Skin epidermis (tissue), 12 donors: ENCODE data around the gene MIGA2.
"Not testable (repeated sequence)": the region's sequence is repeated elsewhere in the genome, so short reads cannot be mapped to it uniquely, and the experiment has no call there.

Experiments used
- H3K27ac ChIP-seq, 21 experiments: fragments of 200-600 bp; sonication (generic) in 11 of 21; one replicate each; pipeline ENCODE4 v1.5.0; 2020; ENCODE audit warnings: mild to moderate bottlenecking in 3 of 21, inconsistent platforms in 2 of 21, moderate library complexity in 2 of 21
- H3K4me3 ChIP-seq, 7 experiments: fragments of 200-600 bp; sonication (generic) in 2 of 7; one replicate each; pipeline ENCODE4 v1.5.0; 2020; ENCODE audit warnings: inconsistent platforms in 2 of 7, mild to moderate bottlenecking in 2 of 7, moderate library complexity in 1 of 7

Gene MIGA2

DNA sequence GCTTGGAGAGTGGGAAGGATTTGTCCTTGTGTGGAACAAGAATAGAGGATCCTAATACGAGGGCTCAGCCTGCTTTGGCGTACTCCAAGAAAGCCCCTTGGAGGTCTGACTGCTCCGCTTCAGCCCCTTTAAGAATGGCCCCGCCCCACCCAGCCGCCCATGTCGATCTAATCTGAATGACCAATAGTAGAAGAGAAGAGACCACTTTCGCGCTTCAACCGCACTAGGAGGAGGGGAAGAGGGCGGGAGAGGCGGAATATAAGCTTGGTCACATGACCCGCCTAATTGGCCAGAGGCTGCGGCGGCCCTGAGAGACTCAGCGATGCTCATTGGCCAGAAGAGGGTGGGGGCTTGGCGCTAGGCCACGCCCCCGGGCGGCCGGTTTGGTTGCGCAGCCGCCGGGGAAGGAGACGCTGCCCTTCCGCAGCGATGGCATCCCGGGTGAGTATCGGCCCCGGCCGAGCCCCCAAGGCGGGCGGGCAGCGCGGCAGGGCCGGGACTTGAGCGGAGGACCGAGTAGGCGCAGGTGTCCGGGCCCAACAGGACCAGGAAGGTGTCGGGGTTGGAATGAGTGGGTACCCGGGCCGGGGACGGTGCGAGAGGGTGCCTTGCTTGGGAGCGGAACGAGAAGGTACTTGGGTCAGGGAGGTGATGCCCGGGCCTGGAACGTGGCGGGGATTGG lies at the start of gene MIGA2:
Gene MIGA2 (plus strand): TSS at position 386 of the 682 bp plus-strand sequence. CDS start 3,969 bp downstream, outside the sequence.
- peak within 1 kb of the TSS; percentile 55 to 99 (median 89) for H3K4me3 ChIP-seq
- peak within 1 kb of the TSS in 20 of 21 experiments; percentile 62 to 89 (median 80) for H3K27ac ChIP-seq

DNA sequence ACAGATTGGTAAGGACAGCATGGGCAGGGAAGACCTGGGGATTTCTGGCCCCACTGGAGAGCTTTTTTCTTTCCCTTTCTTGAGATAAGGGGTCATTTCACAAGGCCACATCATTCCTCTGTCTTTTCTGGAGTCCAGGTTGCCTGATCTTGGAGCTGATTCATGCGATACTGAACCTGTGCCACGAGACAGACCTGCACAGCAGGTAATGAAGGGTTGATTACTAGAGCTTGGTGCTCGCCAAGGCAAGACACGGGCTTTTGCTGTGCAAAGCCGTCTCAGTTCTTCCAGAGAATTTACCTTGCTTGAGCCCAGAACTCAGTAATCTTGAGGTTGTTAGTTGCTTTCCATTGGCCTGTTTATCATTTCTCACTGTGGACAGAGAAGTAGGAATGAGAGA lies 49.8 kb upstream of the MIGA2 start:
- Histone ChIP-seq H3K27ac (peak overlapping the region in 3 of 21 experiments; percentile 14 to 35 (median 33)), H3K4me3 (no peak overlapping the region)

DNA sequence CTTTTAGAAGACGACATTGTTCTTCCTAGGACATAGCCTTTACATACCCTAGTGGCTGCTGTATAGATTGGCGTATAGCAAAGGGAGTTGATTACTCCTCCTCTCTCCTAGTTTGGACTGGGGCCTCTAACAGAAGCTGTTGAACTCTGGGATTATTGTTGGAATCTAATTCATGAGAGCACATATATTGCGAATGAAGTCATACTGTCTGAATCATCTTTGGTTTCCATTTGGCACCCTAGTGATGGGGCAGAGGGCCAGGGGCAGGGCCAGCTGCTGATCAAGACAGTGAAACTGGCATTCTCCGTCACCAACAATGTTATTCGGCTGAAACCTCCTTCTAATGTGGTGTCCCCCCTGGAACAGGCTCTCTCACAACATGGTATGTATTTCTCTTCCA lies 48.6 kb upstream of the MIGA2 start:
- peak overlapping the region in 10 of 21 experiments; percentile 5 to 69 (median 40) for H3K27ac ChIP-seq
- H3K4me3 ChIP-seq: no peak overlapping the region

- Histone ChIP-seq H3K27ac (no peak overlapping the region), H3K4me3 (no peak overlapping the region)
These were observed 43.4 kb upstream of the MIGA2 start for GRCh38 chr9:128992995-128993394.

GRCh38 chr9:128995791-128996190 lies 40.6 kb upstream of the MIGA2 start:
- Histone ChIP-seq H3K4me3 (no peak overlapping the region), H3K27ac (no peak overlapping the region)

- H3K27ac ChIP-seq: peak overlapping the region in 3 of 21 experiments; percentile 13 to 38 (median 14)
- no peak overlapping the region for H3K4me3 ChIP-seq
These were observed 38.0 kb upstream of the MIGA2 start for GRCh38 chr9:128998462-128998861.

DNA sequence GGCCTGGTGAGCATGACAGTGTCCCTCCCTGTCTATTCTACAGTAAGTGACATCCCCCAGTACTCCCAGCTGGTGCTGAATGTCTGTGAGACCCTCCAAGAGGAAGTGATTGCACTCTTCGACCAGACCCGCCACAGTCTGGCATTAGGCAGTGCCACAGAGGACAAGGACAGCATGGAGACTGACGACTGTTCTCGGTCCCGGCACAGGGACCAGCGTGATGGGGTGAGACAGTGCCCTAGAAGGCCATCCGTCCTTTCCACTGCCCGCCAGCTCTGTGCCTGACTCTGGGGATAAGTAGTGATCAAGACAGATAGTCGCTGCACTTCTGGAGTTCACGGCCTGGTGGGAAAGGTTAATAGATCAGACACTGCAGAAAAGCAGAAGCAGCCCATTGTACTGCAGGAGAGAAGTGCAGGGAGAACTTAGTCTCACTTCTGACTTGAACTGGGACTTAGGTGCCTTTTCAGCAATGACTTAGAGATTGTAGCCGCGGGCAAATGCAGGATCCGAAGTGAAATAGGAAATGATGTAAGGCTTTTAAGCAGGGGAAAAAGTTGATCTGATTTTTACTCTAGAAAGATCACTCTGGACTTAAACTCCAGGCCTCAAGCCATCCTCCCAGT lies 36.7 kb upstream of the MIGA2 start:
- no peak overlapping the region for H3K4me3 ChIP-seq
- no peak overlapping the region for H3K27ac ChIP-seq

- Histone ChIP-seq H3K27ac (no peak overlapping the region), H3K4me3 (no peak overlapping the region)
These were observed 34.7 kb upstream of the MIGA2 start for GRCh38 chr9:129001504-129002325.

GRCh38 chr9:129002992-129003391 lies 33.4 kb upstream of the MIGA2 start:
- no peak overlapping the region for H3K4me3 ChIP-seq
- H3K27ac ChIP-seq: no peak overlapping the region

DNA sequence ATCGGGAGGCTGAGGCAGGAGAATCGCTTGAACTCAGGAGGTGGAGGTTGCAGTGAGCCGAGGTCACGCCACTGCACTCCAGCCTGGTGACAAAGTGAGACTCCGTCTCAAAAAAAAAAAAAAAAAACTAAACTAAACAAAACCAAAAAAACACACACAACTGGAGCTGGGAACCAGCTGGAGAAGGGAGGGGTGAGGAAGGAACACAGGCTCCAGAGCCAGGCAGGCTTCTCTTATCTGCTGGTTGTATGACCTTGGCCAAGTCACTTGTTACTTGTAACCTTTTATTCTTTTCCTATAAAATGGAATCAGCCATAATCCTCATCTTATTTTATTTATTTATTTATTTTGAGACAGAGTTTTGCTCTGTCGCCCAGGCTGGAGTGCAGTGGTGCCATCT lies 32.3 kb upstream of the MIGA2 start:
- H3K27ac ChIP-seq, H3K4me3 ChIP-seq: not testable (repeated sequence)

- H3K4me3 ChIP-seq: no peak overlapping the region
- no peak overlapping the region for H3K27ac ChIP-seq
These were observed 31.0 kb upstream of the MIGA2 start for GRCh38 chr9:129005336-129005997.

DNA sequence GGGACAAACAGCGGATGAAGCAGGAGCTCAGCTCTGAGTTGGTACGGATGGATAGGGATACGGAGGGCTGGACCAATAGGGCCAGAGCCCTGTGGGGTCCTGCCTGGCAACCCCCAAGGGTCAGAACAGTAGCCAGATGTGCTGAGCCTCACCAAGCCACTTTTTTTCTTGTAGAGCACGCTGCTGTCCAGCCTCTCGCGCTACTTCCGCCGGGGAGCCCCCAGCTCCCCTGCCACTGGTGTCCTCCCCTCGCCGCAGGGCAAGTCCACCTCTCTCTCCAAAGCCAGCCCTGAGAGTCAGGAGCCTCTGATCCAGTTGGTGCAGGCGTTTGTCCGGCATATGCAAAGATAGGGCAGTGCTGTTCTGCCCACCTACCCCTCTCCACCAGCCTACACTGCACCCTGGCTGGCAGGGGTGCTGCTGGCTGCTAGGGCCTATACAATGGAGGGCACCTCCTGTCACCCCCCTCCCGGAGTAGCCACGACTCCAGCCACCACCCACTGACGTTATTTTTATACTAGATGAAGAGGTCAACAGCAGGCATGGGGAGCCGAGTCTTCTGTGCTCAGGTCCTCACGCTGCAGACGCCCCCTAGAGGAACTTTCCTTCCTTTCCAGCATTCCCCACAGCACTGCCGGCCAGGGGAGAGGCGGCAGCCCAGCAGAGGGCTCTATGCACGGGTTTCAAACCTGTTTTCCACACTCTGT lies 29.9 kb upstream of the MIGA2 start:
- peak overlapping the region in 2 of 21 experiments; percentile 31 to 34 for H3K27ac ChIP-seq
- no peak overlapping the region for H3K4me3 ChIP-seq

GRCh38 chr9:129007035-129007765 lies 29.2 kb upstream of the MIGA2 start:
- Histone ChIP-seq H3K4me3 (no peak overlapping the region), H3K27ac (peak overlapping the region in 1 of 21 experiments; percentile 34)

GRCh38 chr9:129007766-129008468 lies 28.5 kb upstream of the MIGA2 start:
- H3K27ac ChIP-seq: no peak overlapping the region

GRCh38 chr9:129008469-129008965 lies 27.9 kb upstream of the MIGA2 start:
- Histone ChIP-seq H3K4me3 (no peak overlapping the region), H3K27ac (no peak overlapping the region)

More at GRCh38 chr9:129007766-129008468, 28.5 kb upstream of the MIGA2 start:
- no peak overlapping the region for H3K4me3 ChIP-seq

DNA sequence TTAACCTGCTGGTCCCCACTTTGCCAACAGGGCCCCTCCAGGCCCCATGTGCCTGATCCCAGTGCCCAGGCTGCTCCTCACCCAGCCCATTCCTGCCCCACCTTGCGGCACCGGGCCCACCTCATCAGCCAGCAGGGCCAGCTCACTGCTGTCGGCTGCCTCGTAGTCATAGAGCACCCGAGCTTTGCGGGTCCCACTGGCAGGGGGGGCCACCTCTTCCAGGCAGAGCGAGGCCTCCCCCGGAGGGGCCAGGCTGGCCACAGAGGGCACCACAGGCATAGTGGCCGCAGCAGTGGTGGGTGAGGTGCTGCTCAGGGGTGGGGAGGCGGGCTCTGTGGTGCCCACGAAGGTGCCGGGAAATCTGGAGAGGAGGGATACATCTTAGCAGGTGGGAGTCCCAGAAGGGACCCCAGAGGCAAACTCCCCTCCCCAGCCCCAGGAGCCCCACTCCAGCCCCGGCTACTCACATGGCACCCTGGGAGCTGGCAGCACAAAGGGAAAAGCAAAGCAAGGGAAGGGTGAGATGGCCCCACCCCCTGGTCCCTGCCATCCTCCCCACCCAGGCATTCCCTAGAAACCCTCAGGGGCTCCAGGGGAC lies 27.3 kb upstream of the MIGA2 start:
- peak overlapping the region in 1 of 21 experiments; percentile 24 for H3K27ac ChIP-seq

GRCh38 chr9:129009584-129010141 lies 26.8 kb upstream of the MIGA2 start:
- H3K27ac ChIP-seq: peak overlapping the region in 1 of 21 experiments; percentile 24
- no peak overlapping the region for H3K4me3 ChIP-seq

More for the DNA sequence above, 27.3 kb upstream of the MIGA2 start:
- no peak overlapping the region for H3K4me3 ChIP-seq
